HEK293 (cell line): ENCODE measurements around the gene CDC26.

Experiments used
- CTCF ChIA-PET: fragments of 350-600 bp; formaldehyde crosslinking; extraction: SDS; loops from one replicate; lab custom pipeline; 2021; ENCODE audit warnings: antibody characterized with exemption; lab: Yijun Ruan, JAX
- POLR2A ChIA-PET: fragments of 300-600 bp; formaldehyde crosslinking; extraction: SDS; loops from one replicate; lab custom pipeline; 2020; ENCODE audit warnings: antibody characterized with exemption, inconsistent platforms; lab: Yijun Ruan, JAX
- H3K27ac ChIP-seq: fragments of 200-500 bp; sonication (Bioruptor generic); 2 replicates; pipeline ENCODE4 v1.5.1; 2014; ENCODE audit warnings: low read depth, low read length, control low read depth, inconsistent platforms; ENCODE audit errors: extremely low read depth
- H3K36me3 ChIP-seq, 2 experiments: fragments of 200-500 bp in 1 of 2; sonication (Bioruptor generic) in 1 of 2; 1 replicate in 1 of 2; 2 replicates in 1 of 2; pipeline ENCODE4 v1.5.1; 2014 to 2017; ENCODE audit warnings: inconsistent platforms in 2 of 2, low read length in 2 of 2; ENCODE audit not compliant: control insufficient read depth in 2 of 2, insufficient read depth in 1 of 2
- H3K4me1 ChIP-seq: fragments of 200-500 bp; sonication (Bioruptor generic); 2 replicates; pipeline ENCODE4 v1.5.1; 2014; ENCODE audit warnings: mild to moderate bottlenecking, low read length, inconsistent platforms; ENCODE audit not compliant: control insufficient read depth, insufficient read depth
- H3K4me3 ChIP-seq: 2 replicates; pipeline ENCODE4 v1.5.1; 2011; ENCODE audit warnings: low read depth, mild to moderate bottlenecking, control low read depth, low read length, moderate library complexity
- H3K9me3 ChIP-seq: fragments of 200-500 bp; sonication (Bioruptor generic); 2 replicates; pipeline ENCODE4 v1.5.1; 2014; ENCODE audit warnings: low read depth, low read length, inconsistent platforms; ENCODE audit not compliant: control insufficient read depth, insufficient read depth
- GLI2 ChIP-seq: fragments of 450-650 bp; formaldehyde crosslinking; IDR thresholded peaks from 2 replicates; pipeline ENCODE4; 2017; ENCODE audit warnings: missing biosample characterization, missing genetic modification characterization, low read depth, borderline replicate concordance
- GLIS2 ChIP-seq: fragments of 450-650 bp; formaldehyde crosslinking; IDR thresholded peaks from 2 replicates; pipeline ENCODE4 v1.5.1; 2016; ENCODE audit warnings: missing biosample characterization, missing genetic modification characterization
- RBAK ChIP-seq: fragments of 450-650 bp; formaldehyde crosslinking; IDR thresholded peaks from 2 replicates; pipeline ENCODE4 v1.5.1; 2016; ENCODE audit warnings: missing biosample characterization, missing genetic modification characterization
- SCRT1 ChIP-seq: fragments of 450-650 bp; formaldehyde crosslinking; IDR thresholded peaks from 2 replicates; pipeline ENCODE4 v1.5.1; 2016; ENCODE audit warnings: missing biosample characterization, missing genetic modification characterization, borderline replicate concordance
- TCF7L2 ChIP-seq: IDR thresholded peaks from 2 replicates; pipeline ENCODE4 v1.6.1; 2011; ENCODE audit warnings: low read depth, mild to moderate bottlenecking, inconsistent platforms, low read length, moderate library complexity, borderline replicate concordance
- YY1 ChIP-seq: fragments of 450-650 bp; formaldehyde crosslinking; IDR thresholded peaks from 2 replicates; pipeline ENCODE4 v1.5.1; 2018; ENCODE audit warnings: missing biosample characterization, missing genetic modification characterization
- ZBTB1 ChIP-seq: fragments of 450-650 bp; formaldehyde crosslinking; IDR thresholded peaks from 2 replicates; pipeline ENCODE4 v1.5.1; 2016; ENCODE audit warnings: missing biosample characterization, missing genetic modification characterization
- ZBTB20 ChIP-seq: fragments of 450-650 bp; formaldehyde crosslinking; IDR thresholded peaks from 2 replicates; pipeline ENCODE4 v1.5.1; 2016; ENCODE audit warnings: missing biosample characterization, missing genetic modification characterization
- ZBTB48 ChIP-seq: fragments of 450-650 bp; formaldehyde crosslinking; IDR thresholded peaks from 2 replicates; pipeline ENCODE4 v1.5.1; 2016; ENCODE audit warnings: missing biosample characterization, missing genetic modification characterization
- ZBTB6 ChIP-seq: fragments of 450-650 bp; formaldehyde crosslinking; IDR thresholded peaks from 2 replicates; pipeline ENCODE4 v1.5.1; 2017; ENCODE audit warnings: missing biosample characterization, missing genetic modification characterization
- ZIC2 ChIP-seq: fragments of 450-650 bp; formaldehyde crosslinking; IDR thresholded peaks from 2 replicates; pipeline ENCODE4 v1.5.1; 2016; ENCODE audit warnings: missing biosample characterization, missing genetic modification characterization
- ZNF132 ChIP-seq: fragments of 450-650 bp; formaldehyde crosslinking; IDR thresholded peaks from 2 replicates; pipeline ENCODE4 v1.5.1; 2017; ENCODE audit warnings: missing biosample characterization, missing genetic modification characterization, borderline replicate concordance
- ZNF18 ChIP-seq: fragments of 450-650 bp; formaldehyde crosslinking; IDR thresholded peaks from 2 replicates; pipeline ENCODE4 v1.5.1; 2016; ENCODE audit warnings: missing biosample characterization, missing genetic modification characterization
- ZNF214 ChIP-seq: fragments of 450-650 bp; formaldehyde crosslinking; IDR thresholded peaks from 2 replicates; pipeline ENCODE4 v1.5.1; 2017; ENCODE audit warnings: missing biosample characterization, mild to moderate bottlenecking, missing genetic modification characterization, borderline replicate concordance
- ZNF394 ChIP-seq: fragments of 450-650 bp; formaldehyde crosslinking; IDR thresholded peaks from 2 replicates; pipeline ENCODE4 v1.5.1; 2016; ENCODE audit warnings: missing biosample characterization, missing genetic modification characterization, mild to moderate bottlenecking, moderate library complexity, borderline replicate concordance
- ZNF521 ChIP-seq: fragments of 450-650 bp; formaldehyde crosslinking; IDR thresholded peaks from 2 replicates; pipeline ENCODE4 v1.5.1; 2017; ENCODE audit warnings: missing biosample characterization, mild to moderate bottlenecking, missing genetic modification characterization
- ZNF558 ChIP-seq: fragments of 450-650 bp; formaldehyde crosslinking; IDR thresholded peaks from 2 replicates; pipeline ENCODE4 v1.5.1; 2016; ENCODE audit warnings: missing biosample characterization, missing genetic modification characterization
- ZNF629 ChIP-seq: fragments of 450-650 bp; formaldehyde crosslinking; IDR thresholded peaks from 2 replicates; pipeline ENCODE4 v1.5.1; 2017; ENCODE audit warnings: missing biosample characterization, missing genetic modification characterization
- ZNF837 ChIP-seq: fragments of 450-650 bp; formaldehyde crosslinking; IDR thresholded peaks from 2 replicates; pipeline ENCODE4 v1.5.1; 2016; ENCODE audit warnings: missing biosample characterization, missing genetic modification characterization
- TF ChIP-seq, protein P1 (sequence below): fragments of 450-650 bp; formaldehyde crosslinking; IDR thresholded peaks from 2 replicates; pipeline ENCODE4 v1.5.1; 2017; ENCODE audit warnings: missing biosample characterization, missing genetic modification characterization
- TF ChIP-seq, protein P2 (sequence below): fragments of 450-650 bp; formaldehyde crosslinking; IDR thresholded peaks from 2 replicates; pipeline ENCODE4 v1.5.1; 2017; ENCODE audit warnings: missing biosample characterization, missing genetic modification characterization

CDC26 gene

DNA sequence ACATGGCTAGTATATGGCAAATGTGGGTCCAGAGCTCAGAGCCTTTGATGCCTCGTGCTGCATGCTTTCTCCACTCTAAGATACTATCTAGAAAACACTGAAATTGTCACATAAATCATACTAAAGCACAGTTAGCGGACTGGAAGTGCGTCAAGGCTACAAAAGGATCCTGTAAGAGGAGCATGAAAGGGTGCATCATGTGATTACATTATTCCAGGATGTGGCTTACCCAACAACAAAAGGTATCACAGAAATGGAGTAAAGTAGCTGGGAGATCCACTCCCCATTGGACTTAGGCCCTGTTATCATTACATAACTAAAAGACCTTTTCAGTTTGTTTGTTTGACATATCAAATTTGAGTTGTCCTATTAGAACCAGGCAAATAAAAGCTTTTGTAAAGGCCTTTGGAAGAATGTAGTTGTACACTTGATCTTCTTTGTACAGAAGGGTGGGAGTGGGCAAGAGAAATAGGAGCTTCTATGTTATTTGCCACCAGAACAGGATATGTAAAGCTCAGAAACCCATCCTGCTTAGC lies 47.2 kb downstream of the CDC26 start:
- Histone ChIP-seq H3K9me3 (no peaks in the 10 kb centered on the region), H3K4me3 (no peak overlapping the region), H3K27ac (no peak overlapping the region), H3K36me3 (peaks cover 0 to 8% of the 10 kb centered on the region in 2 experiments), H3K4me1 (0 out of 2 replicates have a peak, but pooled peaks cover 2% of the 10 kb centered on the region)
- TF ChIP-seq TCF7L2 (0 out of 2 replicates have a peak, but pooled peaks have one; percentile 44), ZNF214 (tag by site-specific recombination) (no peak), ZNF629 (tag by site-specific recombination) (0 out of 2 replicates have a peak, but pooled peaks have one; percentile 22), ZBTB6 (tag by site-specific recombination) (no peak)
- CTCF ChIA-PET, result interaction anchor here (0.6 to 1.3 kb wide), 3 partner anchors 9 to 174 kb away, joined by 3 to 5 read pairs (median 3); no protein-coding TSS in a partner anchor
- POLR2A ChIA-PET, result no interaction called here

DNA sequence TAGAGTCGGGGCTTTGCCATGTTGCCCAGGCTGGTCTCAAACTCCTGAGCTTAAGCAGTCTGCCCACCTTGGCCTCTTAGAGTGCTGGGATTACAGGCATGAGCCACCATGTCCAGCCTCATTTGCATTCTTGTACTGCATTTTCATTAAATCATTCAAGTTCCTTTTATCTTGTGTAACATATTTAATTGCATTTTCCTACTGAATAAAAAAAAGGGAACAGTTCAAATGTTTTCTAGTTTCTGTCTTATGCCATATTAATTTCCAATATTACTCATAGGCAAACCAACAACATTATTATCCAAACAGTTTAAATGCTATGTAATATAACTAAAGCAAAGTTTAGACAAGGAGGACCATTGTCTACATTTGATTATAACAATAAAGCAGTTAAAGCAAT lies 47.9 kb downstream of the CDC26 start:
- Histone ChIP-seq H3K4me3 (no peak overlapping the region), H3K27ac (no peak overlapping the region), H3K4me1 (0 out of 2 replicates have a peak, but pooled peaks cover 3% of the 10 kb centered on the region), H3K9me3 (no peaks in the 10 kb centered on the region), H3K36me3 (peaks cover 0 to 8% of the 10 kb centered on the region in 2 experiments)
- CTCF ChIA-PET, result no interaction called here
- TF ChIP-seq ZBTB48 (tag by site-specific recombination) (no peak), ZIC2 (tag by site-specific recombination) (no peak), ZBTB1 (tag by site-specific recombination) (no peak), ZBTB20 (tag by site-specific recombination) (no peak), ZNF132 (tag by site-specific recombination) (no peak), GLIS2 (tag by site-specific recombination) (no peak), GLI2 (no peak), ZNF394 (tag by site-specific recombination) (no peak), ZNF837 (tag by site-specific recombination) (no peak)
- TF ChIP-seq, protein P1, sequence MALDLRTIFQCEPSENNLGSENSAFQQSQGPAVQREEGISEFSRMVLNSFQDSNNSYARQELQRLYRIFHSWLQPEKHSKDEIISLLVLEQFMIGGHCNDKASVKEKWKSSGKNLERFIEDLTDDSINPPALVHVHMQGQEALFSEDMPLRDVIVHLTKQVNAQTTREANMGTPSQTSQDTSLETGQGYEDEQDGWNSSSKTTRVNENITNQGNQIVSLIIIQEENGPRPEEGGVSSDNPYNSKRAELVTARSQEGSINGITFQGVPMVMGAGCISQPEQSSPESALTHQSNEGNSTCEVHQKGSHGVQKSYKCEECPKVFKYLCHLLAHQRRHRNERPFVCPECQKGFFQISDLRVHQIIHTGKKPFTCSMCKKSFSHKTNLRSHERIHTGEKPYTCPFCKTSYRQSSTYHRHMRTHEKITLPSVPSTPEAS (tag by site-specific recombination), result no peak
- TF ChIP-seq, protein P2, sequence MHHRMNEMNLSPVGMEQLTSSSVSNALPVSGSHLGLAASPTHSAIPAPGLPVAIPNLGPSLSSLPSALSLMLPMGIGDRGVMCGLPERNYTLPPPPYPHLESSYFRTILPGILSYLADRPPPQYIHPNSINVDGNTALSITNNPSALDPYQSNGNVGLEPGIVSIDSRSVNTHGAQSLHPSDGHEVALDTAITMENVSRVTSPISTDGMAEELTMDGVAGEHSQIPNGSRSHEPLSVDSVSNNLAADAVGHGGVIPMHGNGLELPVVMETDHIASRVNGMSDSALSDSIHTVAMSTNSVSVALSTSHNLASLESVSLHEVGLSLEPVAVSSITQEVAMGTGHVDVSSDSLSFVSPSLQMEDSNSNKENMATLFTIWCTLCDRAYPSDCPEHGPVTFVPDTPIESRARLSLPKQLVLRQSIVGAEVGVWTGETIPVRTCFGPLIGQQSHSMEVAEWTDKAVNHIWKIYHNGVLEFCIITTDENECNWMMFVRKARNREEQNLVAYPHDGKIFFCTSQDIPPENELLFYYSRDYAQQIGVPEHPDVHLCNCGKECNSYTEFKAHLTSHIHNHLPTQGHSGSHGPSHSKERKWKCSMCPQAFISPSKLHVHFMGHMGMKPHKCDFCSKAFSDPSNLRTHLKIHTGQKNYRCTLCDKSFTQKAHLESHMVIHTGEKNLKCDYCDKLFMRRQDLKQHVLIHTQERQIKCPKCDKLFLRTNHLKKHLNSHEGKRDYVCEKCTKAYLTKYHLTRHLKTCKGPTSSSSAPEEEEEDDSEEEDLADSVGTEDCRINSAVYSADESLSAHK (tag by site-specific recombination), result no peak
- POLR2A ChIA-PET, result no interaction called here

GRCh38 chr9:113223963-113224362 lies 51.4 kb downstream of the CDC26 start:
- no peak overlapping the region for H3K4me3 ChIP-seq
- H3K9me3 ChIP-seq, result no peaks in the 10 kb centered on the region
- peaks cover 0 to 10% of the 10 kb centered on the region in 2 experiments for H3K36me3 ChIP-seq
- CTCF ChIA-PET, result interaction anchor here (0.6 kb wide), 1 partner anchor 51 kb away, joined by 3 read pairs; no protein-coding TSS in a partner anchor
- no peak overlapping the region for H3K27ac ChIP-seq
- TF ChIP-seq ZNF558 (tag by site-specific recombination), result no peak
- TF ChIP-seq RBAK (tag by site-specific recombination), result no peak
- no peak for TF ChIP-seq ZNF521 (tag by site-specific recombination)
- no peak for TF ChIP-seq ZNF18
- no peak for TF ChIP-seq YY1 (tag by site-specific recombination)
- TF ChIP-seq SCRT1 (tag by site-specific recombination), result no peak
- POLR2A ChIA-PET, result no interaction called here
- H3K4me1 ChIP-seq, result 0 out of 2 replicates have a peak, but pooled peaks cover 3% of the 10 kb centered on the region
